SK-N-SH (cell line): ENCODE results near the gene AGBL4. TPM values are rescaled to one million over a fixed set of nuclear protein-coding genes. Genes with fewer than 3 reads are reported as not detected.

Experiments used
- CTCF ChIA-PET: fragments of 300-600, 350-600 bp; formaldehyde crosslinking; extraction: SDS; loops from one replicate; lab custom pipeline; 2021; lab: Yijun Ruan, JAX
- POLR2A ChIA-PET: fragments of 350-600 bp; sonication (Branson Sonifier 250); formaldehyde crosslinking; extraction: SDS; loops from one replicate; lab custom pipeline; 2020; ENCODE audit warnings: antibody characterized with exemption, inconsistent platforms; lab: Yijun Ruan, JAX
- DNase-seq: peaks from one replicate; pipeline ENCODE4 v3.0.0; 2012
- H2AFZ ChIP-seq: fragments of 200-600 bp; sonication (generic); 2 replicates; pipeline ENCODE4 v1.8.1; 2016; ENCODE audit warnings: antibody characterized with exemption, mild to moderate bottlenecking, low read depth
- H3F3A ChIP-seq: fragments of 200-600 bp; sonication (generic); replicated peaks from 2 replicates; pipeline ENCODE3; 2016; ENCODE audit warnings: antibody characterized with exemption, mild to moderate bottlenecking; ENCODE audit not compliant: insufficient read depth
- H3K27ac ChIP-seq, 2 experiments: fragments of 200-500 bp in 1 of 2; fragments of 200-600 bp in 1 of 2; sonication (Bioruptor generic) in 1 of 2; sonication (generic), shearing (Covaris generic) in 1 of 2; 2 replicates each; pipeline versions ENCODE4 v1.5.1 to v1.6.1; 2014 to 2016; ENCODE audit warnings: low read depth in 2 of 2, inconsistent platforms in 1 of 2, low read length in 1 of 2, mild to moderate bottlenecking in 1 of 2, mixed read lengths in 1 of 2
- H3K27me3 ChIP-seq: fragments of 200-600 bp; sonication (generic), shearing (Covaris generic); 2 replicates; pipeline ENCODE4 v1.6.1; 2016; ENCODE audit warnings: mixed run types; ENCODE audit not compliant: insufficient read depth
- H3K36me3 ChIP-seq, 2 experiments: fragments of 200-500 bp in 1 of 2; fragments of 200-600 bp in 1 of 2; sonication (Bioruptor generic) in 1 of 2; sonication (generic) in 1 of 2; replicated peaks in 1 of 2; 2 replicates each; pipeline versions ENCODE3 to v1.5.1; 2014 to 2016; ENCODE audit warnings: low read length in 1 of 2, mild to moderate bottlenecking in 1 of 2; ENCODE audit not compliant: insufficient read depth in 2 of 2, control insufficient read depth in 1 of 2
- H3K4me1 ChIP-seq, 2 experiments: fragments of 200-500 bp in 1 of 2; fragments of 200-600 bp in 1 of 2; sonication (Bioruptor generic) in 1 of 2; sonication (generic), shearing (Covaris generic) in 1 of 2; 2 replicates each; pipeline versions ENCODE4 v1.5.1 to v1.6.1; 2014 to 2016; ENCODE audit warnings: low read depth in 1 of 2, low read length in 1 of 2, mixed run types in 1 of 2; ENCODE audit not compliant: insufficient read depth in 2 of 2, control insufficient read depth in 1 of 2
- H3K4me2 ChIP-seq: fragments of 200-600 bp; sonication (generic), shearing (Covaris generic); 2 replicates; pipeline ENCODE4 v1.6.1; 2017; ENCODE audit warnings: mixed run types
- H3K4me3 ChIP-seq, 2 experiments: fragments of 200-500 bp in 1 of 2; fragments of 200-600 bp in 1 of 2; sonication (Bioruptor generic) in 1 of 2; sonication (generic), shearing (Covaris generic) in 1 of 2; 2 replicates each; pipeline versions ENCODE4 v1.5.1 to v1.8.1; 2014 to 2016; ENCODE audit warnings: low read depth in 2 of 2, inconsistent platforms in 1 of 2, low read length in 1 of 2, mild to moderate bottlenecking in 1 of 2, mixed read lengths in 1 of 2, moderate library complexity in 1 of 2
- H3K79me2 ChIP-seq: fragments of 200-600 bp; sonication (generic); 2 replicates; pipeline ENCODE4 v1.8.1; 2017; ENCODE audit warnings: mild to moderate bottlenecking; ENCODE audit not compliant: insufficient read depth
- H3K9ac ChIP-seq: fragments of 200-600 bp; sonication (generic); 2 replicates; pipeline ENCODE4 v1.6.1; 2017; ENCODE audit warnings: mixed run types
- H3K9me2 ChIP-seq: fragments of 200-600 bp; sonication (generic); 2 replicates; pipeline ENCODE4 v1.6.1; 2017; ENCODE audit warnings: mixed run types
- H3K9me3 ChIP-seq: fragments of 200-600 bp; sonication (generic); 2 replicates; pipeline ENCODE4 v1.6.1; 2017; ENCODE audit warnings: mixed run types, mild to moderate bottlenecking, moderate library complexity
- H4K20me1 ChIP-seq: fragments of 200-600 bp; sonication (generic); 2 replicates; pipeline ENCODE4 v1.6.1; 2017; ENCODE audit warnings: mild to moderate bottlenecking, mixed run types; ENCODE audit not compliant: insufficient read depth
- CTCF ChIP-seq: fragments of 200-600 bp; sonication (generic); IDR thresholded peaks from 2 replicates; pipeline ENCODE4 v1.6.1; 2017; ENCODE audit warnings: antibody characterized with exemption, mild to moderate bottlenecking, moderate library complexity
- FOSL2 ChIP-seq: IDR thresholded peaks from 2 replicates; pipeline ENCODE4 v1.4.0; 2012; ENCODE audit warnings: low read depth, mild to moderate bottlenecking, moderate library complexity, borderline replicate concordance
- FOXM1 ChIP-seq: IDR thresholded peaks from 2 replicates; pipeline ENCODE4 v1.4.0; 2012; ENCODE audit warnings: low read depth, mild to moderate bottlenecking
- IRF3 ChIP-seq: fragments of 150-350 bp; IDR thresholded peaks from 2 replicates; pipeline ENCODE4 v1.6.1; 2016; ENCODE audit warnings: mild to moderate bottlenecking, low read depth, low read length
- MEF2A ChIP-seq: IDR thresholded peaks from 2 replicates; pipeline ENCODE4 v1.4.0; 2012; ENCODE audit warnings: low read depth, borderline replicate concordance
- NRF1 ChIP-seq: IDR thresholded peaks from 2 replicates; pipeline ENCODE4 v1.6.1; 2012; ENCODE audit warnings: low read depth, mild to moderate bottlenecking, low read length
- POLR2AphosphoS5 ChIP-seq: IDR thresholded peaks from 2 replicates; pipeline ENCODE4 v1.6.1; 2012; ENCODE audit warnings: low read depth, low read length
- RAD21 ChIP-seq: IDR thresholded peaks from 2 replicates; pipeline ENCODE4 v1.6.1; 2012; ENCODE audit warnings: mild to moderate bottlenecking, low read length
- RFX5 ChIP-seq: IDR thresholded peaks from 2 replicates; pipeline ENCODE4 v1.6.1; 2012; ENCODE audit warnings: mild to moderate bottlenecking, improper control_type of control experiment, low read length
- RXRA ChIP-seq: IDR thresholded peaks from 2 replicates; pipeline ENCODE4 v1.4.0; 2012; ENCODE audit warnings: low read depth, mild to moderate bottlenecking, borderline replicate concordance
- SMC3 ChIP-seq: IDR thresholded peaks from 2 replicates; pipeline ENCODE4 v1.6.1; 2012; ENCODE audit warnings: low read depth, low read length, improper control_type of control experiment
- TAF1 ChIP-seq: IDR thresholded peaks from 2 replicates; pipeline ENCODE4 v1.6.1; 2012; ENCODE audit warnings: low read depth, mild to moderate bottlenecking, low read length, moderate library complexity, borderline replicate concordance
- TEAD4 ChIP-seq: IDR thresholded peaks from 2 replicates; pipeline ENCODE4 v1.4.0; 2012; ENCODE audit warnings: mild to moderate bottlenecking, borderline replicate concordance; ENCODE audit not compliant: insufficient read depth
- USF1 ChIP-seq: IDR thresholded peaks from 2 replicates; pipeline ENCODE4 v1.4.0; 2012; ENCODE audit warnings: low read depth, borderline replicate concordance
- YY1 ChIP-seq: IDR thresholded peaks from 2 replicates; pipeline ENCODE4 v1.4.0; 2012; ENCODE audit warnings: low read depth, mild to moderate bottlenecking
- ZBTB33 ChIP-seq: IDR thresholded peaks from 2 replicates; pipeline ENCODE4 v1.4.0; 2012; ENCODE audit warnings: low read depth, borderline replicate concordance
- WGBS: methylation state at CpG from one replicate; pipeline ENCODE4 v1.1.6; 2017; ENCODE audit warnings: low lambda C conversion rate; 5-methylcytosine and 5-hydroxymethylcytosine counted together
- polyA plus RNA-seq, 3 experiments: library from polyadenylated mRNA; depleted of rRNA; stranded (reverse); fragments of >200 nt; gene quantifications; 2 replicates each; pipeline ENCODE4 v1.2.3, GENCODE V29; 2012

Gene AGBL4
- polyA plus RNA-seq, 1 of the 3 experiments (the other 2 are of a cell fraction), result 0.07 TPM

GRCh38 chr1:48552420-48552819 is 1471.3 kb downstream of the AGBL4 start:
- Histone ChIP-seq H3K27ac (no peak overlapping the region), H3K9me2 (no peaks in the 10 kb centered on the region), H3K9ac (no peak overlapping the region)
- TF ChIP-seq CTCF (peak; percentile 32), IRF3 (no peak), RAD21 (peak; percentile 52)
- TF ChIP-seq, all 33 proteins: peak for 2
- Histone ChIP-seq H3K27me3 (no peaks in the 10 kb centered on the region), H3K9me3 (no peaks in the 10 kb centered on the region), H3F3A (no peaks in the 10 kb centered on the region), H2AFZ (no peak overlapping the region), H3K4me1 (no peaks in the 10 kb centered on the region), H3K36me3 (no peaks in the 10 kb centered on the region), H4K20me1 (no peaks in the 10 kb centered on the region), H3K4me3 (no peak overlapping the region), H3K4me2 (no peak overlapping the region), H3K79me2 (no peaks in the 10 kb centered on the region)
- 11% methylated on average over 1 of the region's 1 CpG for WGBS
- ChIA-PET CTCF (interaction anchor here (0.9 to 1.1 kb wide), 4 partner anchors 12 to 265 kb away, joined by 3 to 5 read pairs (median 4); no protein-coding TSS in a partner anchor), POLR2A (no interaction called here)
- DNase-seq, result no peak

GRCh38 chr1:48548985-48549384 is 1474.8 kb downstream of the AGBL4 start:
- Histone ChIP-seq H3K27ac (no peak overlapping the region), H3K9me2 (no peaks in the 10 kb centered on the region), H3K4me2 (no peak overlapping the region), H3F3A (no peaks in the 10 kb centered on the region), H2AFZ (no peak overlapping the region), H3K4me1 (no peaks in the 10 kb centered on the region), H4K20me1 (no peaks in the 10 kb centered on the region), H3K9ac (no peak overlapping the region), H3K4me3 (no peak overlapping the region), H3K27me3 (no peaks in the 10 kb centered on the region), H3K9me3 (no peaks in the 10 kb centered on the region), H3K36me3 (no peaks in the 10 kb centered on the region), H3K79me2 (no peaks in the 10 kb centered on the region)
- no peak for DNase-seq
- TF ChIP-seq FOSL2 (no peak), RFX5 (peak; percentile 82)
- ChIA-PET POLR2A (no interaction called here), CTCF (interaction anchor here (0.7 to 1.8 kb wide), 3 partner anchors 9 to 18 kb away, joined by 3 to 7 read pairs (median 4); no protein-coding TSS in a partner anchor)

- H3K36me3 ChIP-seq, result no peaks in the 10 kb centered on the region
- H3K9me2 ChIP-seq, result no peaks in the 10 kb centered on the region
- H3K4me3 ChIP-seq, result no peak overlapping the region
- no peak overlapping the region for H2AFZ ChIP-seq
- ChIA-PET CTCF (interaction anchor here (0.6 to 1.8 kb wide), 6 partner anchors 10 to 100 kb away, joined by 3 to 7 read pairs (median 4); no protein-coding TSS in a partner anchor), POLR2A (no interaction called here)
- H3F3A ChIP-seq, result no peaks in the 10 kb centered on the region
- H3K79me2 ChIP-seq, result no peaks in the 10 kb centered on the region
- no peaks in the 10 kb centered on the region for H3K9me3 ChIP-seq
- WGBS, result 58% methylated on average over 1 of the region's 1 CpG
- DNase-seq, result no peak
- no peak overlapping the region for H3K27ac ChIP-seq
- no peak overlapping the region for H3K4me2 ChIP-seq
- no peaks in the 10 kb centered on the region for H3K27me3 ChIP-seq
- no peak overlapping the region for H3K9ac ChIP-seq
- H3K4me1 ChIP-seq, result no peaks in the 10 kb centered on the region
- H4K20me1 ChIP-seq, result no peaks in the 10 kb centered on the region
- no peak for TF ChIP-seq FOXM1
- no peak for TF ChIP-seq MEF2A
- TF ChIP-seq NRF1, result no peak
- no peak for TF ChIP-seq ZBTB33
- TF ChIP-seq SMC3, result no peak
- TF ChIP-seq USF1, result no peak
- no peak for TF ChIP-seq TEAD4
- TF ChIP-seq POLR2AphosphoS5, result no peak
- no peak for TF ChIP-seq RFX5
- no peak for TF ChIP-seq RXRA
- TF ChIP-seq YY1, result no peak
- no peak for TF ChIP-seq TAF1
These were observed 1476.1 kb downstream of the AGBL4 start for GRCh38 chr1:48547561-48548220.
